LNCaP clone FGC (cell line): ENCODE results near the gene MARCHF7.
"Not testable (repeated sequence)": the region's sequence is repeated elsewhere in the genome, so short reads cannot be mapped to it uniquely, and the experiment has no call there.

Experiments used
- DNase-seq: peaks from one replicate; pipeline ENCODE4 v3.0.0-alpha.2; 2011; ENCODE audit warnings: low read depth
- H3K4me3 ChIP-seq: 2 replicates; pipeline ENCODE4 v1.5.1; 2011; ENCODE audit warnings: mild to moderate bottlenecking, low read depth, low read length, control low read depth
- TF ChIP-seq, protein P1 (sequence below): IDR thresholded peaks from 2 replicates; pipeline ENCODE4 v1.5.1; 2012; ENCODE audit warnings: mild to moderate bottlenecking; ENCODE audit not compliant: control insufficient read depth, insufficient read depth; ENCODE audit errors: extremely low read depth

Gene MARCHF7, protein sequence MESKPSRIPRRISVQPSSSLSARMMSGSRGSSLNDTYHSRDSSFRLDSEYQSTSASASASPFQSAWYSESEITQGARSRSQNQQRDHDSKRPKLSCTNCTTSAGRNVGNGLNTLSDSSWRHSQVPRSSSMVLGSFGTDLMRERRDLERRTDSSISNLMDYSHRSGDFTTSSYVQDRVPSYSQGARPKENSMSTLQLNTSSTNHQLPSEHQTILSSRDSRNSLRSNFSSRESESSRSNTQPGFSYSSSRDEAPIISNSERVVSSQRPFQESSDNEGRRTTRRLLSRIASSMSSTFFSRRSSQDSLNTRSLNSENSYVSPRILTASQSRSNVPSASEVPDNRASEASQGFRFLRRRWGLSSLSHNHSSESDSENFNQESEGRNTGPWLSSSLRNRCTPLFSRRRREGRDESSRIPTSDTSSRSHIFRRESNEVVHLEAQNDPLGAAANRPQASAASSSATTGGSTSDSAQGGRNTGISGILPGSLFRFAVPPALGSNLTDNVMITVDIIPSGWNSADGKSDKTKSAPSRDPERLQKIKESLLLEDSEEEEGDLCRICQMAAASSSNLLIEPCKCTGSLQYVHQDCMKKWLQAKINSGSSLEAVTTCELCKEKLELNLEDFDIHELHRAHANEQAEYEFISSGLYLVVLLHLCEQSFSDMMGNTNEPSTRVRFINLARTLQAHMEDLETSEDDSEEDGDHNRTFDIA

DNA sequence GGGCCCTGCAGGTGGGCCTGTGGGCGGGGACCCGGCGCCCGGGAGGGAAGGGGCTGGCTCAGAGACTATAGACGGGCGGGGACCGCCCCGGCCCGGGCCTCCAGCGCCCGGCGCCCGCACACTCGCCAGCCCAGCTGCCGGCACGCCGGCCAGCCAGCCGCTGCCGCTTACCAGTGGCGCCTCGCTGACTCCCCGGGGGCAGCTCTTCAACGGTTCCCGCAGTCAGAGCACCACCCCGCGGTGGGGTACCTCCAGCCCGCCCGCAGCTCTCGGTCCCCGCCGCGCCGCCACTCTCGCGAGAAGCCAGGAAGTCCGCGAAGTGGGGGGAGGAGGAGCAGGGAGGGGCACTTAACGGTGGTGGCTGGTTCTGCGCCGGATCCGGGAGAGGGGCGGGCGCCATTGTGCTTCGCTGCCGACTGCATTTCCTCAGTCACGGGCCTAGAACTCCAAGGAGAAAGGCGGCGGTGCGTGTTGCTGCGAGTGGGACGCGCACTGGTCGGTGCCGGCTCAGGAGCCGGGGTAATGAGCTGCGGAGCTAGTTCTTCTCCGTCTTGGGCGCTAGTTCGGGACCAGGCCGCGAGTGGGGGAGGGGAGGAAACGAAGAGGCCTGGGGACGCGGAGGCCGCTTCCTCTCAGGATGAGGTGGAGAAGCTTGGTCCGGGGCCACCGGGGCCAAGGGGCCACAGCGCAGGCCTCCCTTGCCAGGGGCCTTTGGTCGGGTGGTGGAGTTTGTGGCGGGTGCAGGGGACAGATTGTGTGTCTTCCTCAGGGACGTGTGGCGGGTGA, at the start of gene MARCHF7:
Gene MARCHF7, plus strand, starts transcription at position 364 of the 786 bp plus-strand sequence. CDS start 16,517 bp downstream, outside the sequence.
- H3K4me3 ChIP-seq = peak within 1 kb of the TSS; percentile 97
- DNase-seq = peak; percentile 68
- TF ChIP-seq, protein P1, sequence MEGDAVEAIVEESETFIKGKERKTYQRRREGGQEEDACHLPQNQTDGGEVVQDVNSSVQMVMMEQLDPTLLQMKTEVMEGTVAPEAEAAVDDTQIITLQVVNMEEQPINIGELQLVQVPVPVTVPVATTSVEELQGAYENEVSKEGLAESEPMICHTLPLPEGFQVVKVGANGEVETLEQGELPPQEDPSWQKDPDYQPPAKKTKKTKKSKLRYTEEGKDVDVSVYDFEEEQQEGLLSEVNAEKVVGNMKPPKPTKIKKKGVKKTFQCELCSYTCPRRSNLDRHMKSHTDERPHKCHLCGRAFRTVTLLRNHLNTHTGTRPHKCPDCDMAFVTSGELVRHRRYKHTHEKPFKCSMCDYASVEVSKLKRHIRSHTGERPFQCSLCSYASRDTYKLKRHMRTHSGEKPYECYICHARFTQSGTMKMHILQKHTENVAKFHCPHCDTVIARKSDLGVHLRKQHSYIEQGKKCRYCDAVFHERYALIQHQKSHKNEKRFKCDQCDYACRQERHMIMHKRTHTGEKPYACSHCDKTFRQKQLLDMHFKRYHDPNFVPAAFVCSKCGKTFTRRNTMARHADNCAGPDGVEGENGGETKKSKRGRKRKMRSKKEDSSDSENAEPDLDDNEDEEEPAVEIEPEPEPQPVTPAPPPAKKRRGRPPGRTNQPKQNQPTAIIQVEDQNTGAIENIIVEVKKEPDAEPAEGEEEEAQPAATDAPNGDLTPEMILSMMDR = peak; percentile 72

DNA sequence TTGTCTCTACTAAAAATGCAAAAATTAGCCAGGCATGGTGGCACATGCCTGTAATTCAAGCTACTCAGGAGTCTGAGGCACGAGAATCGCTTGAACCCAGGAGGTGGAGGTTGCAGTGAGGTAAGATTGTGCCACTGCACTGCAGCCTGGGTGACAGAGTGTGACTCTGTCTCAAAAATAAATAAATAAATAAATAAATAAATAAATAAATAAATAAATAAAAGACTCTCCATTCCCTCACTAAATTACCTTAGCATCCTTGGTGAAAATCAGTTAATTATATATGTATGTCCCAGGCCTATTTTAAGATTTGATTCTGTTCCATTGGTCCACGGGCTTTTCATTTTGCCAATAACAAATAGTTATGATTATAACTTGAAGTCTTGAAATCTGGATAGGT, 44.9 kb upstream of the MARCHF7 start:
- not testable (repeated sequence) for DNase-seq, H3K4me3 ChIP-seq

DNA sequence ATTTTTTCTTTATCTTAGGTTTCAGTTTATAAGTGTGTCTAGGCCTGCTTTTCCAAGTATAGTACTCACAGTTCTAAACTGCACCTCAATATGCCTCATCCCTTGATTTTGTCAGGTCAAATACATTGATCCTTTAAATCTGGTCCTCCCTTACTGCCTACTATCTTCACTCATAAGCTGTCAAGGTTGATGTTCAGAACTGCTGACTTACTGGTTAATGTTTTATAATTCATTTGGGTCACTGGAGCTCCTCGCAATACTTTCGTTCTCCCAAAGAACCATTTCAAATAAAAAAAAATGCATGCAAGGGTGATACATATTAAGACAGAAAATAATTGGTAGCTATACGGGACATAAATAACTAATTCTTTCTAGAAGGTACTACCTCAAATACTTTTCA, 41.3 kb upstream of the MARCHF7 start:
- H3K4me3 ChIP-seq = no peak overlapping the region
- no peak for DNase-seq
- TF ChIP-seq, protein P1 = no peak

DNA sequence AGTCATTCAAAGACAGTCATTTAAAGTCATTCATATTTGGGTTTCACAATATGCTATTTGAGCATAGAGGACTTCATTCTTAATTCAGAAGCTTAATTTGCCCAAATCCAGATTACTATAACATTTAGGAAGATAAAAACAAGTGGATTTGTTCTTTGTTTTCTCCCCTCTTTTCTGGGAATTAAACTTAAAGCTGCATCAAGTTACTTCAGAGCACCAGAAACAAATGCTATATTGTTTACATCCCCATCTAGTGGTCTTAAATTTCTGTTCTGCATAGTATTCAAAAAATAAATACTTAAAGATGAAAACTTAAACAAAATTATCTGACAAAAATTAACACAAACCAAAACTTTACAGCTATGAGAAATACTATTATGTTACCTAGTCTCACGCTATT, 34.7 kb upstream of the MARCHF7 start:
- H3K4me3 ChIP-seq = no peak overlapping the region
- no peak for DNase-seq
- TF ChIP-seq, protein P1 = peak; percentile 17; the same call in 1 of the 2 replicates

DNA sequence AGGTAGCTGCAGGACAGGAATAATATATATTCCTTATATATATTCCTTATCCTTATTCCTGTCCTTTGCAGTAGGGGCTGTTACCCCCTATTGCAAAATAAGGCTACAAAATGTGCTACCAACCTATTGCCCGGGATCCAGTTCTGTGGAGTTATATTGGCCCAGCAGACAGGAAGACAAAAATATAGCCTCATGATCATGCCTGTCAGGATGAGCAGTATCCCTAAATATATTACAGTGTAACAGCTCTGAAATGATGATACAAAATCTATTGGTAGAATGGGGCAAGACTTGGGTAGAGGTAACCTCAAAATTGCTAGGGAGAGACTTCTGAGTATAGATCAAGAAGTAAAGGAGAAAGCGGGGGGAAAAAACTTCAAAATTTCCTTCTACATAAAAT, 31.6 kb upstream of the MARCHF7 start:
- no peak for DNase-seq
- TF ChIP-seq, protein P1 = no peak

DNA sequence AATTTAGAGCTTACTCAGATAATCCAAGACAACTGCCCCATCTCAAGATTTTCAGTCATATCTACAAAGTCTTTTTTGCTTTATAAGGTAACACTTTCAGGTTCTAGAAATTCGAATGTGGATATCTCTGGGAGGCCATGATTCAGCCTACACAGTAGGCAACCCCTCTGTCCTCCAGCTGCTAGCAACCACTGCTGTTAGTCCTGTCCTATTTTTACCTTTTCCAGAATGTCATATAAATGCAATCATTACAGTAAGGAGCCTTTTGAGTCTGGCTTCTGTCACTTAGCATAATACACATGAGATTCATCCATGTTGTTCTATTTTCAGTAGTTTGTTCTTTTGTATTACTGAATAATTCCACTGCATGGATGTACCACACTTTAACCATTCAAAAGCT, 28.5 kb upstream of the MARCHF7 start:
- DNase-seq = no peak
- no peak overlapping the region for H3K4me3 ChIP-seq
- TF ChIP-seq, protein P1 = no peak

More for the DNA sequence above, 31.6 kb upstream of the MARCHF7 start:
- H3K4me3 ChIP-seq = no peak overlapping the region

DNA sequence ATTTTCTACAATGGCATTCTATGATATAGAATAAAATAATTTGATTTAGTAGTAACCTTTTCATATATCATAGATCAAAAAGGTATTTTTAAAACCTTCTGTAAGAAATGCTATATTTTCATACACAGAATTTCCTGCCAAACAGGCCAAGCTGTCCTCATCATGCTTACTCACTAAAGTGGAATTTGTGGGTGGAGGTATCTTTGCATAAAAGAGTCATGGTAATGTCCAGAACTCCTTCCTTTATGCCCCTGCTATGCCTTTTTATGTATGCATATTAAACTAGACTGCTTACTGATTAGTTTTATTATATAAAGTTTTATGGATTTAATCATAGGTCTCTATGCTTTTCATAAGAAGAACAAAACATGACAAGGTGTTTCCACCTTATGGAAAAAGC, 27.5 kb upstream of the MARCHF7 start:
- TF ChIP-seq, protein P1 = no peak
- no peak overlapping the region for H3K4me3 ChIP-seq
- DNase-seq = no peak
